B cell (primary cell): ENCODE results near the gene PTCHD1.

ENCODE experiments used
- CTCF ChIP-seq: fragments of 200-600 bp; IDR thresholded peaks from one replicate; pipeline ENCODE4 v1.8.0; 2022; ENCODE audit warnings: antibody characterized with exemption, mild to moderate bottlenecking
- EZH2 ChIP-seq: IDR thresholded peaks from 2 replicates; pipeline ENCODE4 v1.6.1; 2012; ENCODE audit warnings: borderline replicate concordance, low read depth, mild to moderate bottlenecking, moderate library complexity, low read length; ENCODE audit not compliant: insufficient read depth, poor library complexity, severe bottlenecking

DNA sequence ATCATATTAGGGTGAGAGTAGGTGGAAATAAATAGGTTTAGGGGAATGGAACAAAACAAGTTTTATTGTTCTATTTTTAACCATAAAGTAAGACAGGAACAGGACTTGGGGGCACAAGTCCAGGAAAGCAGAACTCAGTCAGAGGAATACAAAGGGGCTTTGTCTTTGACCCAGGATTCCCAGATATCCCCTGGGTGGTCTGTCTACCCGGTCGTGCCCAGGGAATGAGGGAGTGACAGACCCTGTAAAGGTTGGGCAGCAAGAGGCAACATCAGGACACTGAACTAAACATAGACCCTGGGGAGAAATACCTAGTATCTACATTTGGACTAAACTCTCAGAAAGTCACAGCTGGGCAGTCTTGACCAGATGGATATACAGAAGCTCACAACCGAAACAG is 50.6 kb downstream of the PTCHD1 start:
- no peak for TF ChIP-seq CTCF
- no peak for TF ChIP-seq EZH2
